Karpas-422 (cell line): Measurements from ENCODE around the gene TNFRSF9. TPM values are rescaled to one million over a fixed set of nuclear protein-coding genes. Genes with fewer than 3 reads are reported as not detected.
"Not testable (repeated sequence)": the region's sequence is repeated elsewhere in the genome, so short reads cannot be mapped to it uniquely, and the experiment has no call there.

ENCODE experiments used
- DNase-seq: peaks from one replicate; pipeline ENCODE4 v3.0.0-alpha.2; 2015
- H2AFZ ChIP-seq: fragments of 200-600 bp; sonication (generic); 2 replicates; pipeline ENCODE4 v1.6.1; 2014; ENCODE audit warnings: antibody characterized with exemption, low read length, mixed read lengths
- H3K27ac ChIP-seq: fragments of 200-600 bp; sonication (generic); 2 replicates; pipeline ENCODE4 v1.5.1; 2014; ENCODE audit warnings: mild to moderate bottlenecking, low read length, moderate library complexity
- H3K27me3 ChIP-seq: fragments of 200-600 bp; sonication (generic); 2 replicates; pipeline ENCODE4 v1.6.1; 2014; ENCODE audit warnings: low read length, mixed read lengths
- H3K36me3 ChIP-seq: fragments of 200-600 bp; sonication (generic); 2 replicates; pipeline ENCODE4 v1.6.1; 2014; ENCODE audit warnings: low read length, mixed read lengths; ENCODE audit not compliant: insufficient read depth
- H3K4me1 ChIP-seq: fragments of 200-600 bp; sonication (generic); 2 replicates; pipeline ENCODE4 v1.6.1; 2014; ENCODE audit warnings: mild to moderate bottlenecking, low read length, mixed read lengths
- H3K4me2 ChIP-seq: fragments of 200-600 bp; sonication (generic); 2 replicates; pipeline ENCODE4 v1.6.1; 2014; ENCODE audit warnings: low read length, low read depth, mild to moderate bottlenecking; ENCODE audit not compliant: poor library complexity, severe bottlenecking
- H3K4me3 ChIP-seq: fragments of 200-600 bp; sonication (generic); 2 replicates; pipeline ENCODE4 v1.5.1; 2014; ENCODE audit warnings: mild to moderate bottlenecking, antibody characterized with exemption, low read length, mixed read lengths
- H3K79me2 ChIP-seq: fragments of 200-600 bp; sonication (generic); 2 replicates; pipeline ENCODE4 v1.6.1; 2014; ENCODE audit warnings: mild to moderate bottlenecking, low read length, mixed read lengths
- H3K9ac ChIP-seq: fragments of 200-600 bp; sonication (generic); 2 replicates; pipeline ENCODE4 v1.6.0; 2014; ENCODE audit warnings: low read length
- H3K9me2 ChIP-seq: fragments of 200-600 bp; sonication (generic), shearing (Covaris generic); replicated peaks from 2 replicates; pipeline ENCODE4 v1.6.0; 2014; ENCODE audit warnings: mild to moderate bottlenecking, low read length, moderate library complexity; ENCODE audit not compliant: insufficient read depth
- H3K9me3 ChIP-seq: fragments of 300-700, 200-600 bp; sonication (generic); 2 replicates; pipeline ENCODE4 v1.6.1; 2014; ENCODE audit warnings: low read length, mixed read lengths
- H4K20me1 ChIP-seq: fragments of 200-600 bp; sonication (generic); 2 replicates; pipeline ENCODE4 v1.6.1; 2014; ENCODE audit warnings: mild to moderate bottlenecking, antibody characterized with exemption, low read length, low read depth; ENCODE audit not compliant: insufficient read depth
- total RNA-seq: library from RNA; depleted of rRNA; stranded (reverse); fragments of >200 nt; shearing (Covaris generic); gene quantifications from 2 replicates; pipeline ENCODE4 v1.2.3, GENCODE V29; 2014; ENCODE audit warnings: low replicate concordance

TNFRSF9 gene
- total RNA-seq, 1 experiment from 2014 or later: not detected

DNA sequence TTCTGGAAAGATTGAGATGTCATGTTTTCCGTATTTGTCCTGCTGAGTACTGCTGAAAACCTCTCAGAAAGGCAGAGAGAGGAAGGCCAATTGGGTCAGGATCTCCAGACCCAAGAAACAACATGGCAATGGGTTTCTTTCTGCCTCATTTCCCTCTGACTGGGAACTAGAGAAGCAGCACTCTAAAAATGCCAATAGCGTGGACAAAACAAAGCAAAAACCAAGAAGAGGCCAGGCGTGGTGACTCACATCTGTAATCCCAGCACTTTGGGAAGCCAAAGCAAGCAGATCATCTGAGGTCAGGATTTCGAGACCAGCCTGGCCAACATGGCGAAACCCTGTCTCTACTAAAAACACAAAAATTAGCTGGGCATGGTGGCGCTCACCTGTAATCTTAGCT is 18.3 kb downstream of the TNFRSF9 start:
- Histone ChIP-seq H2AFZ (no peak overlapping the region), H3K9me2 (no peaks in the 10 kb centered on the region), H3K27ac (no peak overlapping the region), H3K4me2 (no peak overlapping the region), H3K4me1 (no peaks in the 10 kb centered on the region), H3K9me3 (no peaks in the 10 kb centered on the region), H3K9ac (no peak overlapping the region), H4K20me1 (no peaks in the 10 kb centered on the region), H3K79me2 (no peaks in the 10 kb centered on the region), H3K4me3 (no peak overlapping the region), H3K27me3 (no peaks in the 10 kb centered on the region), H3K36me3 (no peaks in the 10 kb centered on the region)
- no peak for DNase-seq

DNA sequence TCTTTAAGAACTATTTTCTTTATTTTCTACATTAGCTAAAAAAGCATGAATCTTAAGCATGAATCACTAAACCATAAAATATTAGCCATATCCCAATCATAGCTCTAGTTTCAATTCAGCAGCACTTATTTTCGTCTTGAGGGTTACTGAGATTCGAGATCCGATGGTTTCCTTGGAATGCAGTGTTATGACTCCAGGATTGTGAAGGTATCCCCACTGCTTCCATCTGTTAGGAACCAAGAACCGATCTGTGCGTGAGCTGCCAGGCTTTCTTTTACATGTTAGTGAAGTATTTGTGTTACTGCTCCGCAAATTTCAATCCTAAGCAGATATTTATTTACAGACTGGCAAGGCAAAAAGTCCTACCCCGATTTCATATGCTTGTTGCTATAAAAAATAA is 18.8 kb downstream of the TNFRSF9 start:
- no peak overlapping the region for H3K27ac ChIP-seq
- no peaks in the 10 kb centered on the region for H3K36me3 ChIP-seq
- H3K27me3 ChIP-seq: no peaks in the 10 kb centered on the region
- H3K4me3 ChIP-seq: no peak overlapping the region
- no peak overlapping the region for H2AFZ ChIP-seq
- H3K79me2 ChIP-seq: no peaks in the 10 kb centered on the region
- H3K9me2 ChIP-seq: no peaks in the 10 kb centered on the region
- no peak overlapping the region for H3K9ac ChIP-seq
- H3K4me1 ChIP-seq: no peaks in the 10 kb centered on the region
- H3K4me2 ChIP-seq: no peak overlapping the region
- H4K20me1 ChIP-seq: no peaks in the 10 kb centered on the region
- no peaks in the 10 kb centered on the region for H3K9me3 ChIP-seq
- DNase-seq: no peak

DNA sequence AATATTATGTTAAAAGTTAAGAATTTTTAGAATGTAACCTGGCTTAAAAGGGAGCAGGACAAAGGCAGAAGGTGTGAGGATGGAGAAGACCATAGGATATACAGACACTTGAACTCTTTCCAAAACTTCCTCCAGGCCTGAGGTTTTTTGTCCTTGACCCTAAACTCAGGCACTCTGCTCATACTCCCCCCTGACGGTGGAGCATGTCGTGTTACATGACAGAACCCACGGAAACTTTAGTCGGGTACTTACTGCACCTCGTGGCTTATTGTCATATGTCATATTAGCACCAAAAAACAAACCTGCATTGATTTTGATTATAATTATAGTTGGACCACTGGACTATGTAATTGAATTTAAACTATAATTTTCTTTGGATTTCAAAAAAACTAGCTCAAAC is 20.8 kb downstream of the TNFRSF9 start:
- Histone ChIP-seq H3K9me2 (no peaks in the 10 kb centered on the region), H3K9ac (no peak overlapping the region), H3K27ac (no peak overlapping the region), H2AFZ (no peak overlapping the region), H3K79me2 (no peaks in the 10 kb centered on the region), H3K4me1 (no peaks in the 10 kb centered on the region), H3K4me2 (no peak overlapping the region), H3K36me3 (no peaks in the 10 kb centered on the region), H3K27me3 (no peaks in the 10 kb centered on the region), H4K20me1 (no peaks in the 10 kb centered on the region), H3K4me3 (no peak overlapping the region), H3K9me3 (no peaks in the 10 kb centered on the region)
- DNase-seq: no peak

DNA sequence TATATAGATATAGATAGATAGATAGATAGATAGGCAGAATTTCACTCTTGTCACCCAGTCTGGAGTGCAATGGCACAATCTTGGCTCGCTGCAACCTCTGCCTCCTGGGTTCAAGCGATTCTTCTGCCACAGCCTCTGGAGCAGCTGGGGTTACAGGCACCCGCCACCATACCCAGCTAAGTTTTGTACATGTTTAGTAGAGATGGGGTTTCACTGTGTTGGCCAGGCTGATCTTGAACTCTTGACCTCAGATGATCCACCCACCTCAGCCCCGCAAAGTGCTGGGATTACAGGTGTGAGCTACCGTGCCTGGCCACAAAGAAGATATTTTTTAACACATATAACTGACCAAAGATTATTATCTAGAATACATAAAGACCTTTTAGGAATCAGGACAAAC is 22.7 kb downstream of the TNFRSF9 start:
- not testable (repeated sequence) for H3K4me2 ChIP-seq, H3K27me3 ChIP-seq, H4K20me1 ChIP-seq, H3K79me2 ChIP-seq, H3K4me1 ChIP-seq, H3K9me2 ChIP-seq, H3K9ac ChIP-seq, H3K36me3 ChIP-seq, H2AFZ ChIP-seq, H3K27ac ChIP-seq, DNase-seq, H3K9me3 ChIP-seq, H3K4me3 ChIP-seq

DNA sequence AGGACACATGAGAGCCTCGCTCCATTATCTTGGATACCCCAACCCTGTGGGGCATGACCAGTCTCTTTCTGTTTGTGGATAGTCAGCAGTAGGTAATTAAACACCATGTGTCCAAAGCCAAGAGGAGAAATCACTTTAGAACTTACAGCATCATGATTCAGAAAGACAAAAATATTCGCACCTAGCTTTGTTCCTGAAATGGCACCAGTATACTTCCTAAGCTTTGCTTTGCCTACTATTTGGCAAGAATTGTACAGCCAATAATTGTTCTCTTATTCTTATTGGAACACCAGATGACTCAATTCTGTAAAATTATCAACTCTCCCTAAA is 24.2 kb downstream of the TNFRSF9 start:
- Histone ChIP-seq H2AFZ (no peak overlapping the region), H3K9me2 (no peaks in the 10 kb centered on the region), H3K4me3 (no peak overlapping the region), H3K36me3 (no peaks in the 10 kb centered on the region), H4K20me1 (no peaks in the 10 kb centered on the region), H3K4me1 (no peaks in the 10 kb centered on the region), H3K79me2 (no peaks in the 10 kb centered on the region), H3K27me3 (no peaks in the 10 kb centered on the region), H3K9ac (no peak overlapping the region), H3K27ac (no peak overlapping the region), H3K9me3 (no peaks in the 10 kb centered on the region), H3K4me2 (no peak overlapping the region)
- no peak for DNase-seq

DNA sequence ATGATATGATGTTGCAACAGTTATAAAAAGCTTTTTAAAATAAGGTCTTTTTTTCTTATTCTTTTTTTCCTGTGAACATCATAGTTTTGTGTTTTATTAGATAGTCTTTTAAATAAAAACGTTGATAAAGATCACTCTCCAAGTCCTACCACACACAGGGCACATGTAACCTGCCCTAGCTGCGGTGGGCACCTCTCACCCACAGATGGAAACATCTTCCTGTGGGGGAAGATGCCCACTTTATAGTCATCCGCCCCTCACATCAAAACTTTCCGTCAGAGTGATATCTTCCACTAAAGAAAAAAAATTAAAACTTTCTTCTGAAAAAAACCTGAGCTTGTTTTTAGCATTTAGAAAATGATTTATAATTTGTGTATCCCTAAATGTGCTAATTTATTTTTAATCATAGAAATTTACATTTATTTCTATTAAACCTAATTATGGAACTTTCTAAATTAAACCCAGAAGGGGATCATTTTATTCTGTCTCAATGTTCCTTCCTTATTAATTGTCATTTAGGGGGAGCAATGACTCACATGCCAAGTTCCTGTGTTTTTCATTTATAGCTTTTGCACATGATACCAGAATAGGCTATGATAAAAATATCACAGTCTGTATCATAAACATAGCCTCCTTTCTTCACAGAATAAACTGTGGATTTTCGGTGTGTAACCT is 24.7 kb downstream of the TNFRSF9 start:
- H3K9ac ChIP-seq: no peak overlapping the region
- no peaks in the 10 kb centered on the region for H3K79me2 ChIP-seq
- no peak overlapping the region for H3K4me3 ChIP-seq
- H3K4me1 ChIP-seq: no peaks in the 10 kb centered on the region
- DNase-seq: no peak
- no peaks in the 10 kb centered on the region for H3K36me3 ChIP-seq
- H4K20me1 ChIP-seq: no peaks in the 10 kb centered on the region
- H2AFZ ChIP-seq: no peak overlapping the region
- no peaks in the 10 kb centered on the region for H3K27me3 ChIP-seq
- H3K27ac ChIP-seq: no peak overlapping the region
- no peaks in the 10 kb centered on the region for H3K9me2 ChIP-seq
- H3K9me3 ChIP-seq: no peaks in the 10 kb centered on the region
- H3K4me2 ChIP-seq: no peak overlapping the region

DNA sequence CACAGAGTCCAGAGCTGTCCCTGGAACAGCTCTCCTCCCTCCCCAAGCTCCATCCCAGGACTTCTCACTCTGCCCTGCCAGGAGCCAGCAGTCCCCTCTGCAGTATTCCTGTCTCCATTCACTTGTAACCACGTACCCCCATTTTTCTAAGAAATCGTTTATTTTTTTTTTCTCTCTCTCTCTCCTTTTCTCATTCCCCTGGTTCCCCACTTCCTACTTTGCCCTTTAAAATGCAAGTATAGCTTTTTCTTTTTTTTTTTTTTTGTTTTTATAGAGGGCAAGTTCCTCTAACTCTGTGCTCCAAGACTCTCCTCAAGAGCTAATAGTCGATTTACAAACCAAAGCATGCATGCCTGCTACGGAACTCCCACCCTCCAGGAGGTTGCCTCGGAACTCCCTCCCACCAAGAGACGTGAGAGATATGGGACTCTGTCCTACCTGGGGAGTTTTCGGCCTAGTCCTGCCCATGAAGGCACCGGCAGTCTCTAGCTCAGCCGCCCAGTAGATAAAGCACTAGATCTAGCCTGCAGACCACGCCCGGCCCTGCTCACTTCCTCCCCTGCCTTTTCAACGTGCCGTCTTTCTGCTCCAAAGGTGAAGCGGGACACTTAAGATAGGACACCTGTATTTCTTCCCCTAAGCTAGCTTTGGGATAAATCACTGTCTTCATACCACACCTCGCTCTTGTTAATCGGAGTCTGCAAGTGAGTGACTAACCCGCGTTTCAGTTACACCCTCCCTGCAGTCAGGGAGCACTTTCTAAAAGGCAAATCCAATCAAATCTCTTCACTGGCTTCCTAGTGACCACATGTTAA is 27.7 kb downstream of the TNFRSF9 start:
- H3K79me2 ChIP-seq: no peaks in the 10 kb centered on the region
- H3K27ac ChIP-seq: no peak overlapping the region
- H2AFZ ChIP-seq: no peak overlapping the region
- H3K4me2 ChIP-seq: no peak overlapping the region
- no peaks in the 10 kb centered on the region for H3K9me3 ChIP-seq
- H4K20me1 ChIP-seq: no peaks in the 10 kb centered on the region
- no peaks in the 10 kb centered on the region for H3K4me1 ChIP-seq
- no peaks in the 10 kb centered on the region for H3K27me3 ChIP-seq
- H3K9me2 ChIP-seq: no peaks in the 10 kb centered on the region
- H3K9ac ChIP-seq: no peak overlapping the region
- no peaks in the 10 kb centered on the region for H3K36me3 ChIP-seq
- H3K4me3 ChIP-seq: no peak overlapping the region
- DNase-seq: no peak

DNA sequence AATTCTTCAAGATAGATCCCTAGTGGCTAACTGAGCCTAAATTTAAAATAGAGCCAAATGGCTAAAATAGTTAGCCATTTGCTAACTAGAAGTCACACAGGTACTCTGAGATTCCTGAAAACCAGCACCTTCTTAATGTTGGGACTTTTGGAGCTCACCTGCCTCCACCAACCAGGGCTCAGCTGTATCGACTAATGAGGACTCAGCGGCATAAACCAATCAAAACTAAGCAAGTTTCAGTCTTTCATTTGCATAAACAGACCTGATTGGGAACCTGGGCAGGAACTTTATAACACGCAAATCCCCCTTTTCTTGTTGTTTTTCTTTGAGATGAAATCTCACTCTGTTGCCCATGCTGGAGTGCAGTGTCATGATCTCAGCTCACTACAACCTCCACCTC is 28.5 kb downstream of the TNFRSF9 start:
- Histone ChIP-seq H2AFZ (no peak overlapping the region), H3K9me2 (no peaks in the 10 kb centered on the region), H3K36me3 (no peaks in the 10 kb centered on the region), H3K9ac (no peak overlapping the region), H3K27me3 (no peaks in the 10 kb centered on the region), H3K27ac (no peak overlapping the region), H3K4me3 (no peak overlapping the region), H3K4me1 (no peaks in the 10 kb centered on the region), H3K79me2 (no peaks in the 10 kb centered on the region), H4K20me1 (no peaks in the 10 kb centered on the region), H3K4me2 (no peak overlapping the region), H3K9me3 (no peaks in the 10 kb centered on the region)
- no peak for DNase-seq
